ENCODE results near the gene GPC1.

- TF ChIP-seq CTCF (IDR thresholded peaks at IDR 0.05) (peak; percentile 92 to 98 (median 97)), EP300 (IDR thresholded peaks at IDR 0.05) (peak in 1 of 2 donors; percentile 34)
Observed at GRCh38 chr2:240437861-240438809, 2.7 kb downstream of the GPC1 start.

All from tibial nerve (tissue), 4 donors.